ENCODE results near the gene SPOP.

SPOP gene

DNA sequence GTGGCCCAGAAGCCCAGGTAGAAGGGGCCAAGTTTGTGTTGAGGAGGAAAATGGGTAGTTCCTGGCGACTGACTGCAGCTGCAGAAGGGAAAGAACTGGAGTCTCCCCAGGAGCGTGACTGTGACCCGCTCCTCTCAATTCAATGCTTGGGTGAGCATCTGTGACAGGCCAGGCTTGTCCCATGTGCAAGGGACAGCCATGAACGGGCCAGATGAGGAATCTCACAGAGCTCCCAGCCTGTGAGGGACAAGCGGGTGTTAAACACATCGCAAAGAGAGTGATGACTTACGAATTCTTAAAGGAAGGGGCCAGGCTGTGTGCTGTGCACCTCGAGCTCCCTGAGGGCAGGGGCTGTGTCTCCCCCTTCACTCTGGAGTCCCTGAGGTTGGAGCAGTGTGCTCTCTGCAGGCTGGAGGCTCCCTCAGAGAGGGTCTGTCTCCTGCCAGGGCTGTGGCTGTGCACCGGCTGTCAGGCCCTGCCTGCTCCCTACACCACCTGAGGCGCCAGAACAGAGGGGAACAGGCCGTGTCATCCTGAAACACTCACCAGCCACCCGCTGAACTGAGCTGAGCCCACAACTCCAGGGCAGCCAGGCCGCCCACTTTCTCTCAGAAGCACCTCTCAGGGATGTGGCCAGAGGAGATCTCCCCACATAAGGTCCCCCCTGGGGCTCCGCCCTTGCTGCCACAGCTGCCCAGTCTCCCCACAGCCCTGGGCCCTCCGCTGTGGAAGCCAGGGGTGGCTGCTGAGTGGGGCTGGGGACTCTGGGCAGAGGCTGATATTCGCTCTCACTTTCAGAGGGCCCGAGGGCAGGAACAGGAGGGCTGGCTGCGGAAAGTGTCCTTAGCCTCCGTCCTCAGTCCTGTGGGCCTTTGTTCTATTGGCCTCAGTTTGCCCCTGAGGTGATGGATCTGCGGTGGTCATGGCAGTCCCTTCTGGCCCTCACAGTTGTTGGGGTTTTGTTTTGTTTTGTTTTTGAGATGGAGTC is 127.9 kb downstream of the SPOP start:
- no peak for DNase-seq (ENCODE audit: low spot score)

DNA sequence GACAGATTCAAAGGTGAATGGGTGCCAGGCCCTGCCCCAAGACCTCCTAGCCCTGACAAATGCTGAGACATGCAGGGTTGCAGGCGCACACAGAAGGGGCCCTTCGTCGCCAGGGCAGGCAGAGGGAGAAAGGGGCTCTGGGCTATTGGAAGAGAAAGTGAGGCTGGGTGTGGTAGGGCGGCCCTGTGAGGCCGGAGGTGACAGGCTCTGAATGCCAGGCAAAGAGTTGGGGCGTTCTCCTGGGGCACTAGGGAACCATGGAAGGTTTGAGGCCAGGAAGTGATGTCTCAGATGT is 128.6 kb downstream of the SPOP start:
- DNase-seq (ENCODE audit: low spot score) = no peak

Data from hepatic stellate cell (primary cell).